Neural cell (in vitro differentiated cells): ENCODE data around the gene KMT2E. TPM values are rescaled to one million over a fixed set of nuclear protein-coding genes. Genes with fewer than 3 reads are reported as not detected.

ENCODE experiments used
- H2AFZ ChIP-seq: fragments of 200-600, 300-800 bp; sonication (generic), shearing (Covaris generic); 2 replicates; pipeline ENCODE4 v1.6.0; 2014; ENCODE audit warnings: low read depth, mild to moderate bottlenecking, antibody characterized with exemption, low read length, moderate library complexity
- H3F3A ChIP-seq: fragments of 200-600 bp; shearing (Covaris generic); 2 replicates; pipeline ENCODE4 v1.6.1; 2016; ENCODE audit warnings: mild to moderate bottlenecking, moderate library complexity, mixed read lengths, antibody characterized with exemption, low read length; ENCODE audit not compliant: insufficient read depth, poor library complexity, severe bottlenecking
- H3K27ac ChIP-seq: fragments of 200-600, 300-800 bp; sonication (generic), shearing (Covaris generic); 2 replicates; pipeline ENCODE4 v1.5.1; 2014; ENCODE audit warnings: mild to moderate bottlenecking, low read length, moderate library complexity
- H3K27me3 ChIP-seq: fragments of 300-800, 200-600 bp; sonication (generic), shearing (Covaris generic); 2 replicates; pipeline ENCODE4 v1.6.0; 2014; ENCODE audit warnings: mild to moderate bottlenecking, low read depth, low read length, moderate library complexity; ENCODE audit not compliant: insufficient read depth
- H3K36me3 ChIP-seq: fragments of 300-800, 200-600 bp; sonication (generic), shearing (Covaris generic); 2 replicates; pipeline ENCODE4 v1.5.1; 2014; ENCODE audit warnings: mild to moderate bottlenecking, antibody characterized with exemption, low read length, moderate library complexity; ENCODE audit not compliant: insufficient read depth
- H3K4me2 ChIP-seq: fragments of 300-800, 200-600 bp; sonication (generic), shearing (Covaris generic); 2 replicates; pipeline ENCODE4 v1.6.0; 2014; ENCODE audit warnings: mild to moderate bottlenecking, low read length
- H3K4me3 ChIP-seq: fragments of 300-800, 200-600 bp; sonication (generic), shearing (Covaris generic); 2 replicates; pipeline ENCODE4 v1.5.1; 2014; ENCODE audit warnings: mild to moderate bottlenecking, low read length, moderate library complexity
- H3K79me2 ChIP-seq: fragments of 200-600 bp; shearing (Covaris generic); replicated peaks from 2 replicates; pipeline ENCODE4 v1.6.0; 2014; ENCODE audit warnings: mild to moderate bottlenecking, low read length, moderate library complexity; ENCODE audit not compliant: insufficient read depth
- H3K9ac ChIP-seq: fragments of 300-800, 200-600 bp; sonication (generic), shearing (Covaris generic); 2 replicates; pipeline ENCODE4 v1.6.1; 2016; ENCODE audit warnings: mild to moderate bottlenecking, low read length, mixed read lengths
- H3K9me2 ChIP-seq: fragments of 200-600 bp; shearing (Covaris generic); 2 replicates; pipeline ENCODE4 v1.6.1; 2016; ENCODE audit warnings: mild to moderate bottlenecking, low read length, mixed read lengths; ENCODE audit not compliant: insufficient read depth
- H3K9me3 ChIP-seq: fragments of 200-600, 300-800 bp; sonication (generic), shearing (Covaris generic); 2 replicates; pipeline ENCODE4 v1.6.1; 2016; ENCODE audit warnings: mild to moderate bottlenecking, mixed run types, low read length, moderate library complexity, mixed read lengths
- H4K20me1 ChIP-seq: fragments of 200-600 bp; shearing (Covaris generic); 2 replicates; pipeline ENCODE4 v1.6.1; 2016; ENCODE audit warnings: mild to moderate bottlenecking, mixed run types; ENCODE audit not compliant: insufficient read depth
- EP300 ChIP-seq: fragments of 450-650 bp; conservative IDR thresholded peaks from 2 replicates; pipeline ENCODE4 v1.6.1; 2014; ENCODE audit warnings: antibody characterized with exemption, mild to moderate bottlenecking, moderate library complexity; ENCODE audit not compliant: poor library complexity, severe bottlenecking
- EZH2 ChIP-seq: fragments of 200-600, 300-800 bp; shearing (Covaris generic), sonication (generic); IDR thresholded peaks from 2 replicates; pipeline ENCODE4 v1.6.1; 2014; ENCODE audit warnings: antibody characterized with exemption, low read length, borderline replicate concordance, mild to moderate bottlenecking; ENCODE audit not compliant: insufficient read depth, poor library complexity, severe bottlenecking
- MXI1 ChIP-seq: fragments of 450-650 bp; conservative IDR thresholded peaks from 2 replicates; pipeline ENCODE4 v1.6.1; 2014; ENCODE audit warnings: antibody characterized with exemption, mild to moderate bottlenecking; ENCODE audit not compliant: poor library complexity, severe bottlenecking
- POLR2AphosphoS5 ChIP-seq: IDR thresholded peaks from 2 replicates; pipeline ENCODE4 v1.6.1; 2012
- RAD21 ChIP-seq: fragments of 450-650 bp; conservative IDR thresholded peaks from 2 replicates; pipeline ENCODE4 v1.6.1; 2014; ENCODE audit warnings: antibody characterized with exemption, mild to moderate bottlenecking, moderate library complexity
- SMC3 ChIP-seq: fragments of 450-650 bp; conservative IDR thresholded peaks from 2 replicates; pipeline ENCODE4 v1.6.1; 2014; ENCODE audit warnings: antibody characterized with exemption, mild to moderate bottlenecking, moderate library complexity; ENCODE audit not compliant: poor library complexity
- TAF1 ChIP-seq: IDR thresholded peaks from 2 replicates; pipeline ENCODE4 v1.6.1; 2012; ENCODE audit warnings: low read depth
- polyA plus RNA-seq: library from polyadenylated mRNA; depleted of rRNA; stranded (reverse); fragments of >200 nt; gene quantifications from 2 replicates; pipeline ENCODE4 v1.2.3, GENCODE V29; 2014
- TF ChIP-seq, protein P1 (sequence below): IDR thresholded peaks from 2 replicates; pipeline ENCODE4 v1.6.1; 2012; ENCODE audit warnings: borderline replicate concordance
- TF ChIP-seq, protein P2 (sequence below): fragments of 450-650 bp; IDR thresholded peaks from 2 replicates; pipeline ENCODE4 v1.5.1; 2014; ENCODE audit warnings: antibody characterized with exemption, mild to moderate bottlenecking, moderate library complexity; ENCODE audit not compliant: poor library complexity, severe bottlenecking

The KMT2E gene
- polyA plus RNA-seq, 1 donor from 2014 or later = 78.4 TPM

DNA sequence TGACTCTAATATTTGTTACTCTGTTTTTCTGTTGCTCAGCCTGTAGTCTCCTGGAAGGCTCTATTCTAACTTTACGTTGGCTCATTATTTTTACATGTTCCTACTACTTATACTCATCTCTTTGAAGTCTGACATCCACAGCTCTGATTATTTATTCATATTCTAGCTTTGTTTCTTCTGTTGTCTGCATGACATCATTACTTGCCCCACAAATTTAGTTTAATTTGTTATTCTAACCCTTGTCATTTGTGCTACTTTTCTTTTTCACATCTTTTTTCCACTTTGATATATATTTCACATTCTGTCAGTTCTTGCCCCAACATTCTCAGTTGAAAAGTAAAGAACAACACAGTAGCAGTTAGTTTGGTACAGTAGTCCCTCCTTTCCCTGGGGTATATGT lies 51.1 kb downstream of the KMT2E start:
- Histone ChIP-seq H3K36me3 (peaks cover 12% of the 10 kb centered on the region), H3K27ac (no peak overlapping the region), H3K27me3 (no peaks in the 10 kb centered on the region), H2AFZ (no peak overlapping the region), H3F3A (no peaks in the 10 kb centered on the region), H3K9ac (no peak overlapping the region), H3K4me3 (no peak overlapping the region), H3K79me2 (peaks cover 52% of the 10 kb centered on the region), H4K20me1 (peaks cover 22% of the 10 kb centered on the region), H3K9me3 (no peaks in the 10 kb centered on the region), H3K9me2 (no peaks in the 10 kb centered on the region), H3K4me2 (no peak overlapping the region)
- TF ChIP-seq EZH2 (no peak), MXI1 (no peak), SMC3 (no peak), POLR2AphosphoS5 (no peak), EP300 (no peak), RAD21 (no peak), TAF1 (no peak)
- TF ChIP-seq, protein P1, sequence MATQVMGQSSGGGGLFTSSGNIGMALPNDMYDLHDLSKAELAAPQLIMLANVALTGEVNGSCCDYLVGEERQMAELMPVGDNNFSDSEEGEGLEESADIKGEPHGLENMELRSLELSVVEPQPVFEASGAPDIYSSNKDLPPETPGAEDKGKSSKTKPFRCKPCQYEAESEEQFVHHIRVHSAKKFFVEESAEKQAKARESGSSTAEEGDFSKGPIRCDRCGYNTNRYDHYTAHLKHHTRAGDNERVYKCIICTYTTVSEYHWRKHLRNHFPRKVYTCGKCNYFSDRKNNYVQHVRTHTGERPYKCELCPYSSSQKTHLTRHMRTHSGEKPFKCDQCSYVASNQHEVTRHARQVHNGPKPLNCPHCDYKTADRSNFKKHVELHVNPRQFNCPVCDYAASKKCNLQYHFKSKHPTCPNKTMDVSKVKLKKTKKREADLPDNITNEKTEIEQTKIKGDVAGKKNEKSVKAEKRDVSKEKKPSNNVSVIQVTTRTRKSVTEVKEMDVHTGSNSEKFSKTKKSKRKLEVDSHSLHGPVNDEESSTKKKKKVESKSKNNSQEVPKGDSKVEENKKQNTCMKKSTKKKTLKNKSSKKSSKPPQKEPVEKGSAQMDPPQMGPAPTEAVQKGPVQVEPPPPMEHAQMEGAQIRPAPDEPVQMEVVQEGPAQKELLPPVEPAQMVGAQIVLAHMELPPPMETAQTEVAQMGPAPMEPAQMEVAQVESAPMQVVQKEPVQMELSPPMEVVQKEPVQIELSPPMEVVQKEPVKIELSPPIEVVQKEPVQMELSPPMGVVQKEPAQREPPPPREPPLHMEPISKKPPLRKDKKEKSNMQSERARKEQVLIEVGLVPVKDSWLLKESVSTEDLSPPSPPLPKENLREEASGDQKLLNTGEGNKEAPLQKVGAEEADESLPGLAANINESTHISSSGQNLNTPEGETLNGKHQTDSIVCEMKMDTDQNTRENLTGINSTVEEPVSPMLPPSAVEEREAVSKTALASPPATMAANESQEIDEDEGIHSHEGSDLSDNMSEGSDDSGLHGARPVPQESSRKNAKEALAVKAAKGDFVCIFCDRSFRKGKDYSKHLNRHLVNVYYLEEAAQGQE = no peak
- TF ChIP-seq, protein P2, sequence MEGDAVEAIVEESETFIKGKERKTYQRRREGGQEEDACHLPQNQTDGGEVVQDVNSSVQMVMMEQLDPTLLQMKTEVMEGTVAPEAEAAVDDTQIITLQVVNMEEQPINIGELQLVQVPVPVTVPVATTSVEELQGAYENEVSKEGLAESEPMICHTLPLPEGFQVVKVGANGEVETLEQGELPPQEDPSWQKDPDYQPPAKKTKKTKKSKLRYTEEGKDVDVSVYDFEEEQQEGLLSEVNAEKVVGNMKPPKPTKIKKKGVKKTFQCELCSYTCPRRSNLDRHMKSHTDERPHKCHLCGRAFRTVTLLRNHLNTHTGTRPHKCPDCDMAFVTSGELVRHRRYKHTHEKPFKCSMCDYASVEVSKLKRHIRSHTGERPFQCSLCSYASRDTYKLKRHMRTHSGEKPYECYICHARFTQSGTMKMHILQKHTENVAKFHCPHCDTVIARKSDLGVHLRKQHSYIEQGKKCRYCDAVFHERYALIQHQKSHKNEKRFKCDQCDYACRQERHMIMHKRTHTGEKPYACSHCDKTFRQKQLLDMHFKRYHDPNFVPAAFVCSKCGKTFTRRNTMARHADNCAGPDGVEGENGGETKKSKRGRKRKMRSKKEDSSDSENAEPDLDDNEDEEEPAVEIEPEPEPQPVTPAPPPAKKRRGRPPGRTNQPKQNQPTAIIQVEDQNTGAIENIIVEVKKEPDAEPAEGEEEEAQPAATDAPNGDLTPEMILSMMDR = no peak

DNA sequence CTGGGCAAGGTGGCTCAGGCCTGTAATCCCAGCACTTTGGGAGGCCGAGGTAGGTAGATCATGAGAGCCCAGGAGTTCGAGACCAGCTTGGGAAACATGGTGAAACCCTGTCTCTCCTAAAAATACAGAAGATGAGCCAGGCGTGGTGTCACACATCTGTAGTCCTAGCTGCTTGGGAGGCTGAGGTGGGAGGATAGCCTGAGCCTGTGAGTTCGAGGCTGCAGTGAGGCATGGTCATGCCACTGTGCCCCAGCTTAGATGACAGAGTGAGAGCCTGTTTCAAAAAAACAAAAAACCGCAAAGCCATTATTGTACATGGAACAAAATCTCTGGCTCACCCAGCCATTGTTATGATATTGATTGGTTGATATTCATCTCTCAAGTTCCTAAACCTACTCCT lies 53.7 kb downstream of the KMT2E start:
- TF ChIP-seq TAF1 (no peak), SMC3 (no peak), RAD21 (no peak), MXI1 (no peak), EZH2 (no peak)
- TF ChIP-seq, protein P2 = no peak
- TF ChIP-seq, protein P1 = no peak
- peaks cover 11% of the 10 kb centered on the region for H4K20me1 ChIP-seq
- H2AFZ ChIP-seq = no peak overlapping the region
- H3K9me2 ChIP-seq = no peaks in the 10 kb centered on the region
- peaks cover 12% of the 10 kb centered on the region for H3K36me3 ChIP-seq
- no peaks in the 10 kb centered on the region for H3F3A ChIP-seq
- no peak overlapping the region for H3K4me2 ChIP-seq
- no peaks in the 10 kb centered on the region for H3K9me3 ChIP-seq
- H3K27me3 ChIP-seq = no peaks in the 10 kb centered on the region
- peaks cover 32% of the 10 kb centered on the region for H3K79me2 ChIP-seq
- no peak overlapping the region for H3K27ac ChIP-seq
- no peak overlapping the region for H3K4me3 ChIP-seq
- no peak overlapping the region for H3K9ac ChIP-seq
